NB4 (cell line): ENCODE data around the gene MCC.

Experiments
- CTCF ChIP-seq: IDR thresholded peaks from one replicate; pipeline ENCODE4 v1.5.1; 2012; ENCODE audit warnings: low read depth, low read length
- POLR2A ChIP-seq: IDR thresholded peaks from 2 replicates; pipeline ENCODE4 v1.6.1; 2011; ENCODE audit warnings: mild to moderate bottlenecking; ENCODE audit not compliant: insufficient read length; ENCODE audit errors: extremely low read depth

GRCh38 chr5:112979723-112980122, 508.5 kb downstream of the MCC start:
- TF ChIP-seq POLR2A (no peak), CTCF (no peak)
